Renal cortex interstitium (tissue), 15 donors: ENCODE results near the gene FCSK. TPM values are rescaled to one million over a fixed set of nuclear protein-coding genes. Genes with fewer than 3 reads are reported as not detected.
"Not testable (repeated sequence)": the region's sequence is repeated elsewhere in the genome, so short reads cannot be mapped to it uniquely, and the experiment has no call there.

Source experiments
- DNase-seq, 11 donors: peaks; one replicate each; pipeline ENCODE4 v3.0.0-alpha.2; 2013; ENCODE audit warnings: low read depth in 9 of 11, low spot score in 4 of 11; ENCODE audit errors: extremely low read depth in 1 of 11
- long read RNA-seq, 16 experiments: transcript quantifications; one replicate each; lab custom pipeline, GENCODE V29; 2026
- polyA plus RNA-seq, 3 donors: library from polyadenylated mRNA; unstranded; fragments of 120-200 nt; gene quantifications; one replicate each; pipeline ENCODE4 v1.2.1, GENCODE V29; 2013; ENCODE audit not compliant: insufficient read length in 3 of 3

FCSK gene
- polyA plus RNA-seq = 10 to 100 TPM; 13.5 to 21.1 (median 15.2) TPM
- long read RNA-seq, donor 1, full-length matches to known transcripts = 1 of 1 reads
- long read RNA-seq, donor 1, partial matches to known transcripts = 0 of 1 reads
- long read RNA-seq, donor 1, other reads (novel, unspliced or antisense) = 0 of 1 reads
- long read RNA-seq, donor 2 = 0 reads
- long read RNA-seq, donor 3, partial matches to known transcripts = 18 of 18 reads
- long read RNA-seq, donor 3, other reads (novel, unspliced or antisense) = 0 of 18 reads
- long read RNA-seq, donor 4, full-length matches to known transcripts = 1 of 1 reads
- long read RNA-seq, donor 4, partial matches to known transcripts = 0 of 1 reads
- long read RNA-seq, donor 4, other reads (novel, unspliced or antisense) = 0 of 1 reads
- long read RNA-seq, donor 5 = 0 reads
- long read RNA-seq, donor 6 = 0 reads
- long read RNA-seq, donor 7, partial matches to known transcripts = 6 of 6 reads
- long read RNA-seq, donor 7, other reads (novel, unspliced or antisense) = 0 of 6 reads
- long read RNA-seq, donor 8 = 0 reads
- long read RNA-seq, donor 9 = 0 reads
- long read RNA-seq, donor 10 = 0 reads
- long read RNA-seq, donor 11 = 0 reads
- long read RNA-seq, donor 12 = 0 reads
- long read RNA-seq, donor 13 = 0 reads
- long read RNA-seq, donor 14 = 0 reads
- long read RNA-seq, donor 15 = 0 reads
- long read RNA-seq, donor 16, full-length matches to known transcripts = 3 of 9 reads
- long read RNA-seq, donor 16, partial matches to known transcripts = 6 of 9 reads
- long read RNA-seq, donor 16, other reads (novel, unspliced or antisense) = 0 of 9 reads

GRCh38 chr16:70454222-70455034, at the start of gene FCSK:
Gene FCSK (plus strand): TSS chr16:70454595. CDS start chr16:70463191, 8,596 bp downstream.
- DNase-seq = peak in 5 of 11 donors; percentile 68 to 80 (median 71)

- DNase-seq = not testable (repeated sequence)
These were observed 48.3 kb upstream of the FCSK start for GRCh38 chr16:70406104-70406503.

- no peak for DNase-seq
These were observed 46.6 kb upstream of the FCSK start for GRCh38 chr16:70407811-70408274.

GRCh38 chr16:70410734-70411133, 43.7 kb upstream of the FCSK start:
- DNase-seq = no peak

- no peak for DNase-seq
These were observed 42.0 kb upstream of the FCSK start for GRCh38 chr16:70412385-70412784.

GRCh38 chr16:70413572-70413971, 40.8 kb upstream of the FCSK start:
- not testable (repeated sequence) for DNase-seq

- DNase-seq = no peak
These were observed 37.4 kb upstream of the FCSK start for GRCh38 chr16:70416748-70417616.

- no peak for DNase-seq
These were observed 36.7 kb upstream of the FCSK start for GRCh38 chr16:70417661-70418060.

- DNase-seq = no peak
These were observed 36.0 kb upstream of the FCSK start for GRCh38 chr16:70418274-70418992.

GRCh38 chr16:70418993-70419318, 35.4 kb upstream of the FCSK start:
- no peak for DNase-seq

GRCh38 chr16:70419384-70420327, 34.7 kb upstream of the FCSK start:
- no peak for DNase-seq

- DNase-seq = no peak
These were observed 33.4 kb upstream of the FCSK start for GRCh38 chr16:70421014-70421413.

- DNase-seq = no peak
These were observed 32.7 kb upstream of the FCSK start for GRCh38 chr16:70421473-70422311.

- no peak for DNase-seq
These were observed 31.9 kb upstream of the FCSK start for GRCh38 chr16:70422543-70422942.

GRCh38 chr16:70427786-70428177, 26.6 kb upstream of the FCSK start:
- DNase-seq = no peak
